HFFc6 (cell line): ENCODE results near the gene ZDHHC11. TPM values are rescaled to one million over a fixed set of nuclear protein-coding genes. Genes with fewer than 3 reads are reported as not detected.
"Not testable (repeated sequence)": the region's sequence is repeated elsewhere in the genome, so short reads cannot be mapped to it uniquely, and the experiment has no call there.

Source experiments
- DNase-seq: peaks from one replicate; pipeline ENCODE4 v3.0.0-alpha.2; 2018
- H3K27ac Mint-ChIP-seq: 2 replicates; pipeline ENCODE4 v1.8.0; 2020; ENCODE audit warnings: mild to moderate bottlenecking, mixed read lengths
- H3K27me3 Mint-ChIP-seq: 2 replicates; pipeline ENCODE4 v1.8.0; 2021; ENCODE audit warnings: mild to moderate bottlenecking, moderate library complexity, mixed read lengths; ENCODE audit not compliant: insufficient read depth
- H3K36me3 Mint-ChIP-seq: 2 replicates; pipeline ENCODE4 v1.8.0; 2021; ENCODE audit warnings: low read depth, mixed read lengths
- H3K4me1 Mint-ChIP-seq: 2 replicates; pipeline ENCODE4 v1.8.0; 2020; ENCODE audit warnings: low read depth, mixed read lengths
- H3K4me3 Mint-ChIP-seq: 2 replicates; pipeline ENCODE4 v1.8.0; 2020; ENCODE audit warnings: mild to moderate bottlenecking, moderate library complexity, mixed read lengths
- H3K9me3 Mint-ChIP-seq: 2 replicates; pipeline ENCODE4 v1.8.0; 2020; ENCODE audit warnings: mild to moderate bottlenecking, mixed read lengths
- total RNA-seq, 6 experiments: library from RNA; stranded (reverse); fragmentation: NEBNext Ultra II Directional; extraction: Animal tissue kit (Norgen Biotek cat#: 25700); gene quantifications; 2 replicates in 1 of 6; 3 replicates in 5 of 6; pipeline ENCODE4 v1.2.3, GENCODE V29; 2021

The ZDHHC11 gene
- total RNA-seq, 6 experiments from 2014 or later: 1.3 to 4.2 (median 1.8) TPM

DNA sequence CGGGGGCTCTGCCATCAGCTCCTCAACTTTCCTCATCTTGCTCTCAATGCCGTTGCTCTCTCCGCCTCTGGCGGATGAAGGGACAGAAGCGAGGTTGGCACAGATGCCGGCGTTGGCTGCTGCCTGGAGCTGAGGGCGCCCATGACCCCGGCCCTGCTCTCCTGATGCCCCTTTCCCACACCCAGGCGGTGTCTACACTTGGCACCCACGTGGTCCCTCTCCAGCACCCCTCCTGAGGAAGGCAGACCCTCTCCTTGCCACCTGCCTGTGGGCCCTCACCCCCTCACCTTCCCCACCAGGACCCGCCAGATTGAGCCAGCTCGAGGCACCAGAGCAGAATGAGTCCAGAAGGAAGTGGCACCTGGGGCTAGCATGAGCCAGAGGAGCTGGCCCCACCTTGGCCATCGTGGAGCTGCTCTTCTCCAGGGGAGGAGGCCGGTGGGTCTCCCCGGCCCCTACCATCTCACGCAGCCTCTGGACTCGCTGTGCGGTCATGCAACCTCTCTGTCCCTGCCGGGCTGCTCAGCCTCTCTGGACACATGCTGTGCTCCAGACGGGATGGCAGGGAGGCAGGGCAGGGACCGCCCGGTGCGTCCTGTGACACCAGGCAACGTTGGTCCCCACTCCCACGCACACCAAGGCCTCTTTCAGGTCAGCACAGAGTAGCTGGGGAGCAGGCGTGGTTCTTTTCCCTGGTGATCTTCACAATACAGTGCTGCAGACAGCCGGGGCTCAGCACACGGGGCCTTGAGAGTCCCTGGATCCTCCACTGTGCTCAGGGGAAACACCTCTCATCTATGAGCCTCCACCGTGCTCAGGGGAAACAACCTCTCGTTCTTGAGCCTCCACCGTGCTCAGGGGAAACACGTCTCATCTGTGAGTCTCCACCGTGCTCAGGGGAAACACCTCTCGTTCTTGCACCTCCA is 4.8 kb downstream of the ZDHHC11 start:
- H3K27ac Mint-ChIP-seq, H3K4me3 Mint-ChIP-seq, H3K27me3 Mint-ChIP-seq, H3K9me3 Mint-ChIP-seq, DNase-seq, H3K36me3 Mint-ChIP-seq, H3K4me1 Mint-ChIP-seq: not testable (repeated sequence)

DNA sequence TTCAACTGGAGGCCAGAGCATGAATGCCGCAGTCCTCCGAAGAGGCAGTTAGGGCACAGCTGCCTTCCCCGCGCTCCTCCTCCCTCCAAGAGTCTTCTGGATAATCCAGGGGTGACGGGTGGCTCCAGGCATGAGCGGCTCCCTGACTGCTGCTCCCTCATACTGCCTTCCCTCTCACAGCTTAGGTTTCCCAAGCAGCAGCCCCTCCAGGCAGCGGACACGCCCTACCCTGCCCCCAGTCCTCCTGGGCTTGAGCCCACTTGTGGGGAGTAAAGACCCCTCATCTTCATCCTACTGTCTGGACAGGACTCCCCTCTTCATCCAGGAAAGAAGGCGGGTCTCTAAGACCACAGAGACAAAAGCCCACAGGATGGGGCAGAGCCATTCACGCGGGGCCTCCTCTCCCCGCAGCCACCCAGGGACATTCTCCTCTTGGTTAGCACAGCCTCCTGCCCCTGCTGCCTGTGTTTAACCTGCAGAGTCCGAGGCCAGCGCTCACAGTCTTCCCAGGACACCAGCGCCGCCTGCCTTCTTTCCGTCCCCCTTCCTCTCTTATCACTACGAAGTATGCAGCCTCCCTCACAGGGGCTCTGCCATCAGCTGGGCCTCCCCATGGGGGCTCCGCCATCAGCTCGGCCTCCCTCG is 5.6 kb downstream of the ZDHHC11 start:
- H3K27ac Mint-ChIP-seq, H3K4me1 Mint-ChIP-seq, H3K36me3 Mint-ChIP-seq, H3K4me3 Mint-ChIP-seq, H3K9me3 Mint-ChIP-seq, H3K27me3 Mint-ChIP-seq, DNase-seq: not testable (repeated sequence)

DNA sequence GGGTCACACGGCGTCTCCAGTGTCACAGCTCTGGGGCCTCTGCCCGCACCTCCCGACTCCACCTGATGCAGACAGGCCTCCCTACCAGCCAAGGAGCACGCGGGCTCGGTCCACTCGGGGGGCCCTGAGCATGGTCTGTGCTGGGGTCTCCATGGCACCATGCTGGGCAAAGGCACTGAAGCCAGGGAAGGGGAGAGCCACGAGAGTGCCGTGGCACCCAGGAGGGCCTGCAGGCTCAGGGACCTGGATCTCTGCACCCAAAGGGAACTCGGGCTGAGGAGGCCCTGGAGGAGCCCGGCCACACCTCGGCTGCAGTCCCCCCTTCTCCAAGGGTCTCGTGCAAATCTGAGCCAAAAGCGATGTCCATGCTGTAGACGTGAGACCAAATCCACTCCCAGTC is 6.4 kb downstream of the ZDHHC11 start:
- DNase-seq: not testable (repeated sequence)

DNA sequence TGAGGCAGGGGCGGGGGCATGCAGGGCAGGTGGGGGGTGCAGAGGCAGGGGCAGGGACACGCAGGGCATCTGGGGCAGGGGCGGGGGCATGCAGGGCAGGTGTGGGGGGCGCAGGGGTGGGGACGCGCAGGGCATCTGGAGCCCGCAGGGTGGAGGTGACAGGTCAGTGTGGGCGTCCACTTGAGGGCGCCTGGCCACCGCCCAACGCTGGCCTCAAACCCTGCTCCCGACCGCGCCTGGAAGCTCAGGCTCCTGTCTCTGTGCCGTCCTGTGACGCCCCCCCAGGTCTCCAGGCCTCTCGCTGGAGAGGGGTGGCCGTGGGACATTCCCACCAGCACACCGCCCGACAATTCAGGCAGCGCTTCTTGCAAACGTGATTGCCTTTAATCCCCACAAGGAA is 6.9 kb downstream of the ZDHHC11 start:
- not testable (repeated sequence) for H3K36me3 Mint-ChIP-seq, H3K9me3 Mint-ChIP-seq, H3K27ac Mint-ChIP-seq, DNase-seq, H3K27me3 Mint-ChIP-seq, H3K4me1 Mint-ChIP-seq, H3K4me3 Mint-ChIP-seq

More for the DNA sequence above, 6.4 kb downstream of the ZDHHC11 start:
- H3K9me3 Mint-ChIP-seq, H3K27ac Mint-ChIP-seq, H3K36me3 Mint-ChIP-seq, H3K27me3 Mint-ChIP-seq, H3K4me3 Mint-ChIP-seq, H3K4me1 Mint-ChIP-seq: not testable (repeated sequence)

DNA sequence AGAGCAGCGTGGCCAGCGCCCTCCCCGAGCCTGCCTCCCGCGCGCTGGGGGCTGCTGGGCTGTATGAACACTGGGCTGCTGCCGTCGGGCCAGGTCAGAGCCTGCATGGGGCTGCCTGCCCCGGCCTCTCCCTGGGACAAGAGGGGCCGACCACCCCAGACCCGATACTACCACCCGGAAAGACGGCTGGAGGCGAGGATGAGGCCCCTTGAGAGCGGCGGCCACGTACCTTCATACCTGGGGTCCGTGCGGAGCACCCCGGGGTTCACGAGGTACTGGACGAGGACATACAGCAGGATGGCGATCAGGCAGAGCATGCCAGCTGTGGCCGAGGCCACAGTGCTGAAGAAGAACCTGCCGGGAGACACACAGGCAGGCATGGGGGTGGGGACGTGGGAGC is 7.4 kb downstream of the ZDHHC11 start:
- DNase-seq, H3K4me3 Mint-ChIP-seq, H3K4me1 Mint-ChIP-seq, H3K36me3 Mint-ChIP-seq, H3K9me3 Mint-ChIP-seq, H3K27ac Mint-ChIP-seq, H3K27me3 Mint-ChIP-seq: not testable (repeated sequence)

DNA sequence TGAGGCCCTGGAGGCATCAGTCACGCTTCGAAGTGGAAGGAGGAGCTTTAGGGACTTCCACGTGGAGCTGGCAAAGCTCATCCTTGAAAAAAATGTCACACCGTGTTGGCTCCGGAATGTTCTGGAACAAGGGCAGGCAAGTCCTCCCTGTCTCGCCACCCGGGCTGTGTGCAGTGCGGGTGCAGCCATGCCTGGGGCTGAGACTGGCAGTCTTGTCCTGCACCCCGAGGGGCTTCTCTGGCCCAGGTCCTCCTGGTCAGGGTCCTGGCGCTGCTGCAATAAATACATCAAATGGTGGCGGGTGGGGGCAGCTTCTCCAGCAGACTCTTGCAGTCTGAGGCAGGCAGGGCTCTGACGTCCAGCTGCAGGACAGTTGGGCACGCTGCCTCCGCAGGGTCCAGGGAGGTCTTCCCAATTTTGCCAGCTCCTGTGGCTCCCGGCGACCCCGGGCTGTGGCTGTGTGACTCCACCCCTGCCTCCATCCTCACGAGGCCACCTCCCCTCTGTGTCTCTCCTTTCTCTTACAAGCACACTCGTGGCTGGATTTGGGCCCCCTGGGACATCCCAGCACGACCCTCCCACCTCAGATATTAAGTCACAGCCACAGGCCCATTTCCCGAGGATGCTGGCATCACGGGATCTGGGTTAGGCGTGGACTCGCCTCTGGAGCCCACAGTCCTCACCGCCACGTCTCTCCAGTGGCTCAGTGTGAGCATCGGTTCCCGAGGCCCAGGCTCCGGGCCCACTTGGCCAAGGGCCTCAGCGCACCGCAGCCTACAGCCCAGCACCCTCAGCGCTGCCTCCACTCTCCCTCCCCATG is 8.2 kb downstream of the ZDHHC11 start:
- not testable (repeated sequence) for H3K27me3 Mint-ChIP-seq, H3K4me1 Mint-ChIP-seq, H3K27ac Mint-ChIP-seq, H3K4me3 Mint-ChIP-seq, DNase-seq, H3K9me3 Mint-ChIP-seq, H3K36me3 Mint-ChIP-seq

DNA sequence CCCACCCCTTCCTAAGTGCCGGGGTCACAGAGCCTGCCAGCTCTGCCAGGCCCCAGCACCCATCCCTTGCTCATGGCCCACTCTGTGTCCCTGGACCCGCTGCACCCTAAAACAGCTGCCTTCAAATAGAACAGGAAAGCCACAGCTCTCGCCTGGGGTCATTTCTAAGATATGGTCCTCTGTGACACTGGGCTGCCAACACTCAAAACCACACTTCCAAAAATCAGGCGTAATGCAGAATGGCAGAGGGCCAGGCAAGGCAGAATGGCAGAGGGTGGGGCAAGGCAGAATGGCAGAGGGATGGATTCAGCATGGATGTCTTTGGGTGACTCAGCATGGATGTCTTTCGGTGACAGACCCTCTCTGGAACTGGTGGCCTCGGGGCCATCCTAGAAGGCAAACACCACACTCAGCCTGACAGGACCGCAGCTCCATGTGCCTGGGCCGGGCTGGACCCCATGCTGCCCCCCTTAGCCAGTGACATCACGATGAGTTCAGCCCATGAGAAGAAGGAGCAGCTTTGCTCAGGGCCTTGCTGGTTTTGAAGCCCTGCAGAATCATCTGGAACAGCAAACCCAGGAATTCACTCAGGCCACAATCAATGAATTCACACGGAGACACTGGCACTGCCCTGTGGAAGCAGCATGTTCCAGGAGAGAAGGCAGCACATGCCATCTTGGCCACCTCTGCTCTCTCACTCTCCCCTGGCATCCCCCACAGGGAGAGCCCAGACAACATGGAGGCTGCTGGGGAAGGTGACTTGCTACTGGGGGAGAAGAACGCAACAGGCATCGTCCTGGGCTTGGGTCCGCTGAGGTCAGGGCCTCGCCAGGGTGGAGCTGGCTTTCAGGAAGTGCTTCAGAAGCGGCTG is 9.0 kb downstream of the ZDHHC11 start:
- not testable (repeated sequence) for H3K9me3 Mint-ChIP-seq, H3K4me3 Mint-ChIP-seq, H3K4me1 Mint-ChIP-seq, H3K36me3 Mint-ChIP-seq, H3K27me3 Mint-ChIP-seq
- DNase-seq: peak; percentile 21
- H3K27ac Mint-ChIP-seq: peak overlapping the region; percentile 48; the same call in 1 of the 2 replicates

DNA sequence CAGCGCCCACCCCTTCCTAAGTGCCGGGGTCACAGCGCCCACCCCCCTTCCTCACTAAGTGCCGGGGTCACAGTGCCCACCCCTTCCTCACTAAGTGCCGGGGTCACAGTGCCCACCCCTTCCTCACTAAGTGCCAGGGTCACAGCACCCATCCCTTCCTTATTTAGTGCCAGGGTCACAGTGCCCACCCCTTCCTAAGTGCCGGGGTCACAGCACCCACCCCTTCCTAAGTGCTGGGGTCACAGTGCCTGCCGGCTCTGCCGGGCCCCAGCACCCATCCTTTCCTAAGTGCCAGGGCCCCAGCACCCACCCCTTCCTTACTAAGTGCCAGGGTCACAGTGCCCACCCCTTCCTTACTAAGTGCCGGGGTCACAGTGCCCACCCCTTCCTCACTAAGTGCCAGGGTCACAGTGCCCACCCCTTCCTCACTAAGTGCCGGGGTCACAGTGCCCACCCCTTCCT is 9.8 kb downstream of the ZDHHC11 start:
- not testable (repeated sequence) for H3K9me3 Mint-ChIP-seq, H3K4me1 Mint-ChIP-seq, H3K36me3 Mint-ChIP-seq, DNase-seq, H3K27me3 Mint-ChIP-seq, H3K27ac Mint-ChIP-seq, H3K4me3 Mint-ChIP-seq

DNA sequence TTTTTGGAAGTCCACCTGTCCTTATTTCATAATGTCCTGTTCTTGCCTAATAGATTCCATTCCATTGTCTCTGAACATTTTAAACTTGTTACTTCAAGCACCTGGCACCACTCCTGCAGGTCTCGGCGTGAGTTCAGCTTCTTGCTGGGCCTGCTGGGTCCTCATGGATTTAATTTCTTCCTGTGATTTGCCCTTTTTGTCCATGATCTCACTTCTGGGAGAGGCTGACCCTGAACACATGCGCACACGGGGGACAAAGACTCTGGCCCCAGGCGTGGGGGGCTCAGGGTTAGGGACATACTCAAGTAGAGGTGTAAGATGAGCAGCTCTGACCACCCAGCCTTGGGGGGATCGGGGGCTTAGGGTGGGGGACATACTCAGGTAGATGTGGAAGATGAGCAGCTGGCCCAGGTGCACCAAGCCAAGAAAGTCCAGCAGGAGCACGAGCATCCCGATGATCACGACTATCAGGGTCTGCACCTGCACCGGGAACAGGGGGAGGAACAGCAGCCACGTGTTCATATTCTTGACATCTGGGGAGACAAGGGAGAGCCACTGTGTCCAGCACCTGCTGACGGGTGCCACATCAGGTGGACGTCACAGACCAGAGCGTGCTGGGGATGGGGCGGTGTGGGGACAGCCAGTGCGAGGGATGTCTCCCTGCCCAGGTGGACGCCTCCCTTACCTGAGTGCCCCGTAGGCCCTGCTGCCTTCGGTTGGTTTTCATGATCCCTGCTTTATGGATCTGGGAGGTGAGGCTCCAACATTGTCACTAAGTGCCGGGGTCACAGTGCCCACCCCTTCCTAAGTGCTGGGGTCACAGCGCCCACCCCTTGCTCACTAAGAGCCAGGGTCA is 10.4 kb downstream of the ZDHHC11 start:
- DNase-seq, H3K9me3 Mint-ChIP-seq, H3K4me1 Mint-ChIP-seq, H3K4me3 Mint-ChIP-seq, H3K27ac Mint-ChIP-seq, H3K36me3 Mint-ChIP-seq, H3K27me3 Mint-ChIP-seq: not testable (repeated sequence)

DNA sequence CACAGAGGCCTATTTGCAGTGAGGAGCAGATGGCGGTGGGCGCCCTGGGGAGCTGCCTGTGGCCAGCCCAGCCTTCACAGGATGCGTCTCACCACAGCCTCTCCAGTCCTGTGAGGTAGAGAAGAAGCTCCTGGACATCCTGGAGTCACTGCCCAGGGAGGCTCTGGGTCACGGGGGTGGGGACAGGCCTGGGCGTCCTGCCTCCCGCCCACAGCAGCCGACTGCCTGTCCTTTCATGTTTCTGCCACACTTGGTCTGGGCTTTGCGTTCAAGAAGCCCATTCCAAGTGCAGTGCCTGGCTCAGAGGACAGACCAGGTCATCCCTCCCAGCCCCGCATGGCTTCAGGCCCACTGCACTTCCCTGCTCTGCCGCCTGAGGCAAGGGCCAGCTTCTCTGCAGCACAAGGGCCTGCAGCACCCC is 12.3 kb downstream of the ZDHHC11 start:
- H3K36me3 Mint-ChIP-seq, DNase-seq, H3K27me3 Mint-ChIP-seq, H3K4me3 Mint-ChIP-seq, H3K4me1 Mint-ChIP-seq, H3K27ac Mint-ChIP-seq, H3K9me3 Mint-ChIP-seq: not testable (repeated sequence)

DNA sequence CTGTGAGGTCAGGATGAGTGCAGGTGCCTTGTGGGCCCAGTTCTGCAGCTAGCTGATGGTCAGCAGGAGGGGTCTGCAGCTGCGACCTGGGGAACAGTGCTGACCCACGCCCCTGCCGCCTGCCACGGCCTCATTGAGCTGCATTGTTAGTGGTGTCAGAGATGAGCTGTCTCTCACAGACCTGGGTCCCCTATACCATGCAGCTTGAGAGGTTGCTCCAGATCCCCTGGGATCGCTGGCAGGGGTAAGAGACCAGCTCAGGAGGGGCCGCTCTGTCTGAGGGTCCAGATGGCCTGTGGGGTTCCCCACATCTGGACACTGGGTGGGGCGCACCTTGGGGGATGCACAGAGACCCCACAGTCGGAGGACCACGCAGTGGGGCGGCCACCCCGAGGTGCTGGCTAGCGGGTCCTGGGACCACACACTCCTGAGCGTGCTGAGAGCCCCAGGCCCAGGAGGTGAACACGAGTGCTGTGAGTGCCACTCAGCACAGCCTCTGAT is 13.1 kb downstream of the ZDHHC11 start:
- H3K4me3 Mint-ChIP-seq, H3K27me3 Mint-ChIP-seq, H3K4me1 Mint-ChIP-seq, H3K36me3 Mint-ChIP-seq, H3K27ac Mint-ChIP-seq, H3K9me3 Mint-ChIP-seq, DNase-seq: not testable (repeated sequence)

DNA sequence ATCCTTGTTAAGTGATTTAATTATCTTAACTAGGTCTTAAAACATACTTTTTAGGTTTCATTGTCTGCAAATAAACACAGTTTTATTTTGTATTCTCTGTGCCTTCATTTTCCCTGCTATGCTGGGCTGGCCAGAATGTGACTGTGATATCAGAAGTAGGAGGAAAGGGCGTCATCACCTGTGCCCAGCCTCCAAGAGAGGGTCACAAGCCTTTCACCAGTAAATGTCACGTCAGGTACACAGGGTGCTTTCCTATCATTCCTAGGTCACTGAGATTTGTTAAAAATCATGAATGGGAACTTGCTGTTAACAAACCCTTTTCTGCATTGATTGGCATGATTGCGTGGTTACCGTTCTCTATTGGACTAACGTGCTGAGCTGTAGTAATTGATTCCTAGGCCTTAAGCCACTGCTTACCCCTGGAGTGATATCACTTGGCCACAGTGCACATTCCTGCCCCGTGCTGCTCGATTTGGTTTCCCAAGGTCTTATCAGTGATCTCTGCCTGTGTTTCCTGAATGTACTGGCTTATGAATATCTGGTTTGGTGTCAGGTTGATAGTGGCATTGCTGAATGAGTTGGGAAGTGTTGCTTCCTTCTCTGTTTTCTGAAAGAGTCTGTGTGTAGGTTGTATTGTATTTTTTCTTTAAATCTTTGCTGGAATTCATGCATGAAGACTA is 14.7 kb downstream of the ZDHHC11 start:
- not testable (repeated sequence) for H3K27ac Mint-ChIP-seq, H3K27me3 Mint-ChIP-seq, H3K36me3 Mint-ChIP-seq, H3K4me1 Mint-ChIP-seq, H3K9me3 Mint-ChIP-seq, DNase-seq, H3K4me3 Mint-ChIP-seq
